H9 (cell line): ENCODE data around the gene TLE5. TPM values are rescaled to one million over a fixed set of nuclear protein-coding genes. Genes with fewer than 3 reads are reported as not detected.

Experiments used
- DNase-seq: peaks from one replicate; pipeline ENCODE4 v3.0.0-alpha.2; 2017
- H2AFZ ChIP-seq: one replicate; pipeline ENCODE4 v1.6.1; 2013; ENCODE audit warnings: mild to moderate bottlenecking, low read length, control low read depth, moderate library complexity
- H2AK5ac ChIP-seq: 2 replicates; pipeline ENCODE4 v1.6.1; 2013; ENCODE audit warnings: low read length, control low read depth, mixed read lengths; ENCODE audit not compliant: insufficient read length
- H2BK120ac ChIP-seq: one replicate; pipeline ENCODE4 v1.6.1; 2013; ENCODE audit warnings: low read depth, mild to moderate bottlenecking, low read length, control low read depth, inconsistent platforms; ENCODE audit not compliant: poor library complexity, severe bottlenecking
- H2BK12ac ChIP-seq: 2 replicates; pipeline ENCODE4 v1.6.1; 2013; ENCODE audit warnings: low read length, control low read depth, mixed read lengths, low read depth; ENCODE audit not compliant: insufficient read length
- H2BK15ac ChIP-seq: 2 replicates; pipeline ENCODE4 v1.6.1; 2013; ENCODE audit warnings: low read depth, low read length, control low read depth
- H2BK20ac ChIP-seq: one replicate; pipeline ENCODE4 v1.6.1; 2013; ENCODE audit warnings: low read depth, mild to moderate bottlenecking, low read length, control low read depth, inconsistent platforms; ENCODE audit not compliant: poor library complexity, severe bottlenecking
- H2BK5ac ChIP-seq: 2 replicates; pipeline ENCODE4 v1.6.1; 2013; ENCODE audit warnings: low read length, control low read depth, mixed read lengths; ENCODE audit not compliant: insufficient read length
- H3K14ac ChIP-seq: 2 replicates; pipeline ENCODE4 v1.6.1; 2013; ENCODE audit warnings: low read length, control low read depth; ENCODE audit not compliant: insufficient read depth
- H3K18ac ChIP-seq: 2 replicates; pipeline ENCODE4 v1.6.1; 2013; ENCODE audit warnings: low read depth, mild to moderate bottlenecking, mixed read lengths, low read length, control low read depth; ENCODE audit not compliant: insufficient read length
- H3K23ac ChIP-seq: 2 replicates; pipeline ENCODE4 v1.6.1; 2013; ENCODE audit warnings: low read length, control low read depth, mixed read lengths, low read depth; ENCODE audit not compliant: insufficient read length
- H3K23me2 ChIP-seq: 2 replicates; pipeline ENCODE4 v1.6.1; 2013; ENCODE audit warnings: low read depth, mild to moderate bottlenecking, mixed read lengths, low read length, control low read depth; ENCODE audit not compliant: insufficient read length, poor library complexity, severe bottlenecking
- H3K27ac ChIP-seq: 2 replicates; pipeline ENCODE4 v1.5.1; 2013; ENCODE audit warnings: low read length, control low read depth, mixed read lengths, low read depth; ENCODE audit not compliant: insufficient read length
- H3K27me3 ChIP-seq: 2 replicates; pipeline ENCODE4 v1.6.1; 2013; ENCODE audit warnings: low read length, control low read depth, inconsistent platforms; ENCODE audit not compliant: insufficient read depth
- H3K4ac ChIP-seq: 2 replicates; pipeline ENCODE4 v1.6.1; 2013; ENCODE audit warnings: low read depth, mild to moderate bottlenecking, control low read depth, inconsistent platforms, low read length, moderate library complexity
- H3K4me1 ChIP-seq: 2 replicates; pipeline ENCODE4 v1.6.1; 2013; ENCODE audit warnings: low read length, control low read depth, inconsistent platforms; ENCODE audit not compliant: insufficient read depth
- H3K4me2 ChIP-seq: 2 replicates; pipeline ENCODE4 v1.6.1; 2013; ENCODE audit warnings: low read length, control low read depth, mixed read lengths; ENCODE audit not compliant: insufficient read length, insufficient read depth
- H3K56ac ChIP-seq: 2 replicates; pipeline ENCODE4 v1.6.1; 2013; ENCODE audit warnings: low read depth, mild to moderate bottlenecking, mixed read lengths, low read length, control low read depth; ENCODE audit not compliant: insufficient read length
- H3K79me1 ChIP-seq: 2 replicates; pipeline ENCODE4 v1.6.1; 2013; ENCODE audit warnings: low read depth, mild to moderate bottlenecking, moderate library complexity, low read length, control low read depth, inconsistent platforms; ENCODE audit not compliant: insufficient read depth, poor library complexity, severe bottlenecking
- H3K79me2 ChIP-seq: 2 replicates; pipeline ENCODE4 v1.6.1; 2013; ENCODE audit warnings: low read length, control low read depth, inconsistent platforms; ENCODE audit not compliant: insufficient read depth
- H3K9ac ChIP-seq: 2 replicates; pipeline ENCODE4 v1.6.1; 2013; ENCODE audit warnings: low read length, control low read depth, mixed read lengths; ENCODE audit not compliant: insufficient read length; ENCODE audit errors: extremely low read depth
- H3K9me3 ChIP-seq: one replicate; pipeline ENCODE4 v1.6.1; 2013; ENCODE audit warnings: low read depth, low read length, inconsistent platforms; ENCODE audit not compliant: control insufficient read depth
- H3T11ph ChIP-seq: one replicate; pipeline ENCODE4 v1.6.1; 2013; ENCODE audit warnings: mild to moderate bottlenecking, low read length, control low read depth, inconsistent platforms
- H4K20me1 ChIP-seq: one replicate; pipeline ENCODE4 v1.6.1; 2013; ENCODE audit not compliant: control insufficient read depth, insufficient read length, insufficient read depth
- H4K5ac ChIP-seq: 2 replicates; pipeline ENCODE4 v1.6.1; 2013; ENCODE audit warnings: low read depth, mild to moderate bottlenecking, mixed read lengths, low read length, control low read depth; ENCODE audit not compliant: insufficient read length
- H4K8ac ChIP-seq: replicated peaks from 2 replicates; pipeline ENCODE4 v1.6.1; 2013; ENCODE audit warnings: low read length, control low read depth, mixed read lengths, low read depth; ENCODE audit not compliant: insufficient read length
- H4K91ac ChIP-seq: 2 replicates; pipeline ENCODE4 v1.6.1; 2013; ENCODE audit warnings: low read depth, mild to moderate bottlenecking, moderate library complexity, mixed read lengths, low read length, control low read depth; ENCODE audit not compliant: insufficient read length
- H3K27ac Mint-ChIP-seq, 3 experiments: 2 replicates in 2 of 3; 3 replicates in 1 of 3; pipeline ENCODE4 v1.8.0; 2020 to 2021; ENCODE audit warnings: mixed read lengths in 3 of 3, mild to moderate bottlenecking in 1 of 3, moderate library complexity in 1 of 3
- H3K27me3 Mint-ChIP-seq: 2 replicates; pipeline ENCODE4 v1.8.0; 2021; ENCODE audit warnings: low read depth, mild to moderate bottlenecking, moderate library complexity, mixed read lengths
- H3K36me3 Mint-ChIP-seq, 3 experiments: 2 replicates in 2 of 3; 3 replicates in 1 of 3; pipeline ENCODE4 v1.8.0; 2020 to 2021; ENCODE audit warnings: low read depth in 3 of 3, mixed read lengths in 3 of 3; ENCODE audit not compliant: insufficient read depth in 1 of 3
- H3K4me1 Mint-ChIP-seq, 2 experiments: 2 replicates each; pipeline ENCODE4 v1.8.0; 2020; ENCODE audit warnings: mixed read lengths in 2 of 2
- H3K4me3 Mint-ChIP-seq, 2 experiments: 2 replicates in 1 of 2; 3 replicates in 1 of 2; pipeline ENCODE4 v1.8.0; 2020 to 2021; ENCODE audit warnings: mild to moderate bottlenecking in 2 of 2, mixed read lengths in 2 of 2, moderate library complexity in 1 of 2
- H3K9me3 Mint-ChIP-seq, 2 experiments: 2 replicates in 1 of 2; 3 replicates in 1 of 2; pipeline ENCODE4 v1.8.0; 2020; ENCODE audit warnings: mild to moderate bottlenecking in 2 of 2, mixed read lengths in 2 of 2, moderate library complexity in 1 of 2
- CTCF ChIP-seq: fragments of 200-600 bp; sonication (generic); conservative IDR thresholded peaks from 3 replicates; pipeline ENCODE4 v1.8.0; 2021; ENCODE audit warnings: antibody characterized with exemption, mild to moderate bottlenecking
- WGBS: extraction: QIAGEN DNeasy Blood & Tissue Kit; methylation state at CpG from one replicate; pipeline ENCODE4 v1.1.7; 2013; ENCODE audit warnings: missing lambda C conversion rate, low lambda C conversion rate, mixed read lengths; ENCODE audit not compliant: insufficient read length; ENCODE audit errors: extremely low coverage; 5-methylcytosine and 5-hydroxymethylcytosine counted together
- total RNA-seq: library from RNA; stranded (reverse); gene quantifications from 2 replicates; pipeline ENCODE4 v1.2.1, GENCODE V29; 2021

Gene TLE5
- total RNA-seq, 1 experiment from 2014 or later = 221 TPM

- Histone ChIP-seq H3K18ac (no peak overlapping the region), H3K27ac (no peak overlapping the region), H2AK5ac (no peak overlapping the region), H4K20me1 (no peaks in the 10 kb centered on the region), H4K91ac (no peak overlapping the region), H3K9me3 (no peaks in the 10 kb centered on the region), H3K79me2 (no peaks in the 10 kb centered on the region), H3K23me2 (no peaks in the 10 kb centered on the region), H3K9ac (no peak overlapping the region), H3K56ac (no peak overlapping the region), H3K4ac (no peak overlapping the region), H3K79me1 (no peaks in the 10 kb centered on the region), H3K27me3 (no peaks in the 10 kb centered on the region), H3K23ac (no peak overlapping the region), H2AFZ (no peak overlapping the region), H3K4me1 (no peaks in the 10 kb centered on the region; the same call in 1 of the 2 replicates), H4K5ac (no peak overlapping the region), H3T11ph (no peak overlapping the region), H3K14ac (no peak overlapping the region), H2BK12ac (no peak overlapping the region), H2BK20ac (no peak overlapping the region), H2BK15ac (no peak overlapping the region), H4K8ac (no peak overlapping the region), H2BK5ac (no peak overlapping the region), H2BK120ac (no peak overlapping the region), H3K4me2 (no peak overlapping the region)
- no CpG with 5 or more reads among the region's 7 CpGs for WGBS
- H3K4me3 Mint-ChIP-seq = no peak overlapping the region
- no peak for DNase-seq
- H3K27me3 Mint-ChIP-seq = peaks cover 16% of the 10 kb centered on the region
- H3K36me3 Mint-ChIP-seq = no peaks in the 10 kb centered on the region
- no peak overlapping the region for H3K27ac Mint-ChIP-seq
- peaks cover 6 to 11% of the 10 kb centered on the region in 2 experiments for H3K4me1 Mint-ChIP-seq
- no peak for TF ChIP-seq CTCF
- no peaks in the 10 kb centered on the region for H3K9me3 Mint-ChIP-seq
Observed at GRCh38 chr19:3017923-3018322, 44.4 kb downstream of the TLE5 start.
